Measurements from ENCODE around the gene RARG.

The RARG gene

GRCh38 chr12:53174881-53175491, 57.0 kb downstream of the RARG start:
- peak; percentile 24 for DNase-seq (ENCODE audit: extremely low spot score)
- peak; percentile 18 for TF ChIP-seq CTCF (IDR thresholded peaks at IDR 0.05; ENCODE audit: control extremely low read depth, extremely low read depth, low read depth, missing control alignments)
- ChIA-PET POLR2A (no interaction called here), CTCF (interaction anchor here (1.1 to 16.2 kb wide), 7 partner anchors 12 to 146 kb away, joined by 3 to 147 read pairs (median 5); partner anchors contain the start of gene AAAS)

- no peak for TF ChIP-seq CTCF (IDR thresholded peaks at IDR 0.05; ENCODE audit: control extremely low read depth, extremely low read depth, low read depth, missing control alignments)
- ChIA-PET CTCF (interaction anchor here (1.2 to 16.2 kb wide), 5 partner anchors 13 to 172 kb away, joined by 3 to 147 read pairs (median 5); no protein-coding TSS in a partner anchor), POLR2A (no interaction called here)
- DNase-seq (ENCODE audit: extremely low spot score): no peak
Observed at GRCh38 chr12:53173085-53173715, 58.8 kb downstream of the RARG start.

GRCh38 chr12:53172352-53172751, 59.7 kb downstream of the RARG start:
- CTCF ChIA-PET: interaction anchor here (2.2 to 16.2 kb wide), 4 partner anchors 12 to 107 kb away, joined by 5 to 147 read pairs (median 8); no protein-coding TSS in a partner anchor
- TF ChIP-seq CTCF (IDR thresholded peaks at IDR 0.05; ENCODE audit: control extremely low read depth, extremely low read depth, low read depth, missing control alignments): no peak
- DNase-seq (ENCODE audit: extremely low spot score): no peak
- POLR2A ChIA-PET: no interaction called here

GRCh38 chr12:53171725-53172329, 60.2 kb downstream of the RARG start:
- no peak for TF ChIP-seq CTCF (IDR thresholded peaks at IDR 0.05; ENCODE audit: control extremely low read depth, extremely low read depth, low read depth, missing control alignments)
- ChIA-PET CTCF (interaction anchor here (1.1 to 16.2 kb wide), 6 partner anchors 11 to 150 kb away, joined by 3 to 147 read pairs (median 6); partner anchors contain the start of gene AAAS), POLR2A (no interaction called here)
- no peak for DNase-seq (ENCODE audit: extremely low spot score)

GRCh38 chr12:53170876-53171724, 60.9 kb downstream of the RARG start:
- no peak for DNase-seq (ENCODE audit: extremely low spot score)
- POLR2A ChIA-PET: interaction anchor here (0.6 kb wide), 1 partner anchor 16 kb away, joined by 4 read pairs; no protein-coding TSS in a partner anchor
- no peak for TF ChIP-seq CTCF (IDR thresholded peaks at IDR 0.05; ENCODE audit: control extremely low read depth, extremely low read depth, low read depth, missing control alignments)
- CTCF ChIA-PET: interaction anchor here (1.1 to 16.2 kb wide), 7 partner anchors 11 to 150 kb away, joined by 3 to 147 read pairs (median 5); partner anchors contain the start of gene AAAS

Measured in GM10248 (cell line).